ENCODE data around the gene SSH2.

DNA sequence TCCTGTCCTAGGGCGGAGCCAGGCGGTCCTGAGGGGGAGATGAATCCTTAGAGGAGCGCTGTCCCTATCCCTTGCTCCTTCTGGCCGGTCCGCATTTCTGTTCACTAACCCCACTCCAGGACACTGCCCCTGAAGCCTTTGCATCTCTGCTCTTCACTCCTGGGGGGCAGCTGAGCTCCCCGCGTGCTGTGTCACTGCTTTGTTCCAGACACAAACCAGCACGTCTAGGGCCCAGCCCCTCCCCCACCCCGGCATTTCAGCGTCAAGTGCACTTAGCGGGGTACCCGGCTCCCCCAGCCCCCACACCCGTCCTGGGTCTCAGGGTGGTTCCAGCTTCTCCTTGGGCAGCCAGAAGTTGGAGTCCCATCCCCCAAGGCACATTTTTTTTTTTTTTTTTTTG, 316.2 kb downstream of the SSH2 start:
- TF ChIP-seq TAF1 (IDR thresholded peaks at IDR 0.05; ENCODE audit: low read depth) (no peak), MXI1 (conservative IDR thresholded peaks at IDR 0.05; ENCODE audit: poor library complexity, severe bottlenecking) (no peak), EZH2 (IDR thresholded peaks at IDR 0.05; ENCODE audit: borderline replicate concordance, insufficient read depth, low read length, poor library complexity, severe bottlenecking) (no peak), RAD21 (conservative IDR thresholded peaks at IDR 0.05) (no peak), POLR2AphosphoS5 (IDR thresholded peaks at IDR 0.05) (no peak)
- TF ChIP-seq, protein P1, sequence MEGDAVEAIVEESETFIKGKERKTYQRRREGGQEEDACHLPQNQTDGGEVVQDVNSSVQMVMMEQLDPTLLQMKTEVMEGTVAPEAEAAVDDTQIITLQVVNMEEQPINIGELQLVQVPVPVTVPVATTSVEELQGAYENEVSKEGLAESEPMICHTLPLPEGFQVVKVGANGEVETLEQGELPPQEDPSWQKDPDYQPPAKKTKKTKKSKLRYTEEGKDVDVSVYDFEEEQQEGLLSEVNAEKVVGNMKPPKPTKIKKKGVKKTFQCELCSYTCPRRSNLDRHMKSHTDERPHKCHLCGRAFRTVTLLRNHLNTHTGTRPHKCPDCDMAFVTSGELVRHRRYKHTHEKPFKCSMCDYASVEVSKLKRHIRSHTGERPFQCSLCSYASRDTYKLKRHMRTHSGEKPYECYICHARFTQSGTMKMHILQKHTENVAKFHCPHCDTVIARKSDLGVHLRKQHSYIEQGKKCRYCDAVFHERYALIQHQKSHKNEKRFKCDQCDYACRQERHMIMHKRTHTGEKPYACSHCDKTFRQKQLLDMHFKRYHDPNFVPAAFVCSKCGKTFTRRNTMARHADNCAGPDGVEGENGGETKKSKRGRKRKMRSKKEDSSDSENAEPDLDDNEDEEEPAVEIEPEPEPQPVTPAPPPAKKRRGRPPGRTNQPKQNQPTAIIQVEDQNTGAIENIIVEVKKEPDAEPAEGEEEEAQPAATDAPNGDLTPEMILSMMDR (IDR thresholded peaks at IDR 0.05; ENCODE audit: poor library complexity, severe bottlenecking), result no peak
- TF ChIP-seq, protein P2, sequence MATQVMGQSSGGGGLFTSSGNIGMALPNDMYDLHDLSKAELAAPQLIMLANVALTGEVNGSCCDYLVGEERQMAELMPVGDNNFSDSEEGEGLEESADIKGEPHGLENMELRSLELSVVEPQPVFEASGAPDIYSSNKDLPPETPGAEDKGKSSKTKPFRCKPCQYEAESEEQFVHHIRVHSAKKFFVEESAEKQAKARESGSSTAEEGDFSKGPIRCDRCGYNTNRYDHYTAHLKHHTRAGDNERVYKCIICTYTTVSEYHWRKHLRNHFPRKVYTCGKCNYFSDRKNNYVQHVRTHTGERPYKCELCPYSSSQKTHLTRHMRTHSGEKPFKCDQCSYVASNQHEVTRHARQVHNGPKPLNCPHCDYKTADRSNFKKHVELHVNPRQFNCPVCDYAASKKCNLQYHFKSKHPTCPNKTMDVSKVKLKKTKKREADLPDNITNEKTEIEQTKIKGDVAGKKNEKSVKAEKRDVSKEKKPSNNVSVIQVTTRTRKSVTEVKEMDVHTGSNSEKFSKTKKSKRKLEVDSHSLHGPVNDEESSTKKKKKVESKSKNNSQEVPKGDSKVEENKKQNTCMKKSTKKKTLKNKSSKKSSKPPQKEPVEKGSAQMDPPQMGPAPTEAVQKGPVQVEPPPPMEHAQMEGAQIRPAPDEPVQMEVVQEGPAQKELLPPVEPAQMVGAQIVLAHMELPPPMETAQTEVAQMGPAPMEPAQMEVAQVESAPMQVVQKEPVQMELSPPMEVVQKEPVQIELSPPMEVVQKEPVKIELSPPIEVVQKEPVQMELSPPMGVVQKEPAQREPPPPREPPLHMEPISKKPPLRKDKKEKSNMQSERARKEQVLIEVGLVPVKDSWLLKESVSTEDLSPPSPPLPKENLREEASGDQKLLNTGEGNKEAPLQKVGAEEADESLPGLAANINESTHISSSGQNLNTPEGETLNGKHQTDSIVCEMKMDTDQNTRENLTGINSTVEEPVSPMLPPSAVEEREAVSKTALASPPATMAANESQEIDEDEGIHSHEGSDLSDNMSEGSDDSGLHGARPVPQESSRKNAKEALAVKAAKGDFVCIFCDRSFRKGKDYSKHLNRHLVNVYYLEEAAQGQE (IDR thresholded peaks at IDR 0.05; ENCODE audit: borderline replicate concordance), result no peak

Measured in neural cell (in vitro differentiated cells).